Measurements from ENCODE around the gene SIL1.
"Not testable (repeated sequence)": the region's sequence is repeated elsewhere in the genome, so short reads cannot be mapped to it uniquely, and the experiment has no call there.

Gene SIL1

GRCh38 chr5:139100825-139101224, 97.3 kb downstream of the SIL1 start:
- no peak for DNase-seq

GRCh38 chr5:139094154-139095131, 103.7 kb downstream of the SIL1 start:
- no peak for DNase-seq

- DNase-seq = no peak
These were observed 105.3 kb downstream of the SIL1 start for GRCh38 chr5:139092741-139093343.

GRCh38 chr5:139091439-139092156, 106.6 kb downstream of the SIL1 start:
- DNase-seq = no peak

- no peak for DNase-seq
These were observed 107.6 kb downstream of the SIL1 start for GRCh38 chr5:139090581-139090980.

GRCh38 chr5:139088024-139088423, 110.1 kb downstream of the SIL1 start:
- DNase-seq = no peak

GRCh38 chr5:139082813-139083498, 115.2 kb downstream of the SIL1 start:
- no peak for DNase-seq

GRCh38 chr5:139079991-139080610, 118.1 kb downstream of the SIL1 start:
- DNase-seq = no peak

GRCh38 chr5:139079225-139079990, 118.8 kb downstream of the SIL1 start:
- DNase-seq = no peak

- no peak for DNase-seq
These were observed 119.8 kb downstream of the SIL1 start for GRCh38 chr5:139078345-139078744.

GRCh38 chr5:139077899-139078298, 120.3 kb downstream of the SIL1 start:
- DNase-seq = no peak

- no peak for DNase-seq
These were observed 122.1 kb downstream of the SIL1 start for GRCh38 chr5:139076111-139076510.

- DNase-seq = no peak
These were observed 122.8 kb downstream of the SIL1 start for GRCh38 chr5:139075066-139076050.

- DNase-seq = not testable (repeated sequence)
These were observed 124.2 kb downstream of the SIL1 start for GRCh38 chr5:139073956-139074355.

GRCh38 chr5:139068494-139069151, 129.5 kb downstream of the SIL1 start:
- no peak for DNase-seq

- DNase-seq = no peak
These were observed 130.1 kb downstream of the SIL1 start for GRCh38 chr5:139068060-139068459.

GRCh38 chr5:139065306-139065705, 132.9 kb downstream of the SIL1 start:
- DNase-seq = no peak

- DNase-seq = no peak
These were observed 133.6 kb downstream of the SIL1 start for GRCh38 chr5:139064613-139065012.

GRCh38 chr5:139063664-139064054, 134.5 kb downstream of the SIL1 start:
- DNase-seq = no peak

All from stimulated activated CD4-positive, alpha-beta T cell treated with anti-CD3 and anti-CD28 coated beads, Interleukin-2, amount 100 ng/mL, for 24 hours (primary cell).